GM10266 (cell line): ENCODE measurements around the gene KIAA0408.

Source experiments
- DNase-seq: peaks from one replicate; pipeline ENCODE4 v3.0.0; 2012; ENCODE audit errors: extremely low spot score
- TF ChIP-seq, protein P1 (sequence below): IDR thresholded peaks from 2 replicates; pipeline ENCODE4 v1.5.1; 2012; ENCODE audit warnings: mild to moderate bottlenecking, low read depth; ENCODE audit not compliant: control insufficient read depth, insufficient read depth; ENCODE audit errors: missing control alignments

Gene KIAA0408

GRCh38 chr6:127475823-127476176 lies 16.6 kb upstream of the KIAA0408 start:
- DNase-seq = no peak
- TF ChIP-seq, protein P1, sequence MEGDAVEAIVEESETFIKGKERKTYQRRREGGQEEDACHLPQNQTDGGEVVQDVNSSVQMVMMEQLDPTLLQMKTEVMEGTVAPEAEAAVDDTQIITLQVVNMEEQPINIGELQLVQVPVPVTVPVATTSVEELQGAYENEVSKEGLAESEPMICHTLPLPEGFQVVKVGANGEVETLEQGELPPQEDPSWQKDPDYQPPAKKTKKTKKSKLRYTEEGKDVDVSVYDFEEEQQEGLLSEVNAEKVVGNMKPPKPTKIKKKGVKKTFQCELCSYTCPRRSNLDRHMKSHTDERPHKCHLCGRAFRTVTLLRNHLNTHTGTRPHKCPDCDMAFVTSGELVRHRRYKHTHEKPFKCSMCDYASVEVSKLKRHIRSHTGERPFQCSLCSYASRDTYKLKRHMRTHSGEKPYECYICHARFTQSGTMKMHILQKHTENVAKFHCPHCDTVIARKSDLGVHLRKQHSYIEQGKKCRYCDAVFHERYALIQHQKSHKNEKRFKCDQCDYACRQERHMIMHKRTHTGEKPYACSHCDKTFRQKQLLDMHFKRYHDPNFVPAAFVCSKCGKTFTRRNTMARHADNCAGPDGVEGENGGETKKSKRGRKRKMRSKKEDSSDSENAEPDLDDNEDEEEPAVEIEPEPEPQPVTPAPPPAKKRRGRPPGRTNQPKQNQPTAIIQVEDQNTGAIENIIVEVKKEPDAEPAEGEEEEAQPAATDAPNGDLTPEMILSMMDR = no peak

DNA sequence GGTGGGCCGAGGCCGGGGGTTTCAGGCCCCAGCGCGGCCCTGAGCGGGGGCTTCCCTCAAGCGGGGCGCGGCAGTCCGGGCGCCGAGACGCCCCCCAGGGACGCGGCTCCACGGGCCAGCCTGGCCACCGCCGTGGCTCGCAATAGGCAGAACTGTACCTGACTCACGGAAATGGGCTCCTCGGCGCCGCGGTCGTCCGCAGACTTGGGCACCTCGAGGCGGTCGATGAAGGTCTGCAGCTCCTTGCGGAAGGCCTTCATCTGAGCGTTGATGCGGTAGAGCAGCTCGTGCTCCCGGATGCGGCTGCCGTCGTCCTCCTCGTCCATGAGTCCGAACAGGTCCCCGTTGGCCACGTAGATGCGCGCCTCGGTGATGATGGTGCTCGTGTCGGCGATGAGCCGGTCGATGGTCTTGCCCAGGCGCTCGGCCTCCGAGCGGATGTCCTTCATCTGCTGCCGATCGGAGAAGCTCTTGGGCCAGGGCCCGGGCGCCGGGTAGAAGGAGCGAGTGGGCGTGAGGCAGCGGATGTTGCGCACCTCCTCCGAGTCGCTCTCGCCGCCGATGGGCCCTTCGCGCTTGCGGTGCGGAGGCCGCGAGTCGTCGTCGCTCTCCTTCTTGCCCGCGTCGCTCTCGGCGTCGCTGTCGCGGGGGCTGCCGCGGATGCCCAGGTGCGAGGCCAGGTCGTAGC lies 16.1 kb upstream of the KIAA0408 start:
- DNase-seq = no peak
- TF ChIP-seq, protein P1 = no peak

DNA sequence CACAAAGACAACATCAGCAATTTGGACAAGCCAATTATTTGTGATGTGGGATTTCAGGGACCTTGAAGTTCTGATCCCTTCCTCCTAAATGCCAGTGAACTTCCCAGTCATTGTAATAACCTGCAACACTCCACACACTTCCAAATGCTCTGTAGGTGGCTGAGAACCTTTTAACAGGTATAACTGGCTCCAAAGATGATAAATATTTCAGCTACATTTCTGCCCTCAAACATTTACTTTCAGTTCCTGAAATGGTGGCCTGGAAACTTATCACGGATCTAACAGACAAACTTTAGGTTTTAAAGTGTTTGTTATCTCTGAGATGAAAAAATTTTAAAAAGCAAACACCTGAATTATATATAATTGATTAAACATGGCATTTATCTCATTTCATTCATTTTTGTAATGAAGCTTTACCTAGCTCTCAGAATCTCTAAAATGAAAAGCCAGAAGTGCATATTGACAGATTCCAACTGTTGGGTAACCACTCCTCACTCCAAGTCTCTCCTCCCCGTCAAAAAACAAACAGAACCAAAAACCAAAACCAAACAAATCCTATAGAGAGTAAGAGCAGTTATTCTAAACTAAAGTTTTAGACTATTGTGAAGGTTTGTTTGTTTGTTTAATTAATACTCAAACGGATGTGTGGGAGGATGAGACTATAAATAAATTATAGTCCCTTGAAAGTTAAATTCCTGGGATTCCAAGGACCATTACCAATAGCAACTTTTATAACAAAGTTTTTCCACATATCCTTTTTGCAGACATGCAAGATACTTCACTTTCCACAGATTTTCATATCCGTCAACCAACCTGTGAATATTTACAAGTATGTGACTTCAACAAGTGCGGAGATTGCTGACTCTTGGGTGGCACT lies 12.4 kb upstream of the KIAA0408 start:
- TF ChIP-seq, protein P1 = no peak
- DNase-seq = no peak

DNA sequence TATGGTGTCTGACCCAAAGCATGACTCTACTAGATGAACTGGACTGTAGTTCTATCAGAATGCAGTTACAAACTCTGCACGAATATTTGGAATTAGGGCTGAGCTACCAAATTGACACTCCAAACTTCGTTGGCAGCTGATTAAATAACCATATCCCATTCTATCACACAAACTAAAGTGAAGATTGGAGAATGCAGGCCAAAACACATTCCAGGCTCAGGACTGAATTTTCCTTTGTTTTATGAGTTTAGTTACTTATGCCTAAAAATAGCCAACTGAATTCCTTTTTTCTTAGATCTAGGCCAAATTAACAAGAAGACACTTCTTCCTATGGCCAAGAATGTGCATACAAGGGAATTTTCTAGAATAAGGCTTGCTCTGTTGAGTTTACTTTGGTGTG lies 9.7 kb upstream of the KIAA0408 start:
- DNase-seq = no peak

GRCh38 chr6:127466416-127466815 lies 7.2 kb upstream of the KIAA0408 start:
- TF ChIP-seq, protein P1 = no peak
- DNase-seq = no peak

More for the DNA sequence above, 9.7 kb upstream of the KIAA0408 start:
- TF ChIP-seq, protein P1 = no peak

DNA sequence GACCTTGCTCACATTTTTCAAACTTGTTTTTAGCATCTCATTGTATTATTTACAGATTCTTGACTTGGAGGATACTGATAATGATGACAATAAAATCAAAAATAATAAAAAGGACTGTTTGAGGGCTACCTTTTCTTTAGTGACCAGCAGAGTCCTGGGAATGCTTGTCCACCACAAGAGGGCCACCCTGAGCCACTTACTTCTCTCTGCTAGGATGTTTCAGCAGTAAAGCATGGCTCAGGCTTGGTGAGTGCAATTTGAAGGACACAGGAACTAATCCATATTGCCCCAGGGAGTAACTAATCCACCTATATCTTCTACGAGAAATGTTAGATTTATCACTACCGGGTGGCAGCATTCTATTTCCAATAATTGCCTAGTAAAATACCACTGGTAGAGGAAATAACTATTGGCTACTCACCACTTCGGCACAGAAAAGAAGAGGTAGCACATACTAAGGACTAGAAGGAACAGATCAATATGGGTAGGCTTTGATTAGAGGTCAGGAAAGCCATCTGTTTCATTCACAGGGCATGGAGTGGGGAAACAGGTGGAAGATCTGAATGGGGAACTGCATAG lies 5.8 kb upstream of the KIAA0408 start:
- TF ChIP-seq, protein P1 = peak; percentile 82
- DNase-seq = peak; percentile 62
